ENCODE measurements around the gene FNIP1.

DNA sequence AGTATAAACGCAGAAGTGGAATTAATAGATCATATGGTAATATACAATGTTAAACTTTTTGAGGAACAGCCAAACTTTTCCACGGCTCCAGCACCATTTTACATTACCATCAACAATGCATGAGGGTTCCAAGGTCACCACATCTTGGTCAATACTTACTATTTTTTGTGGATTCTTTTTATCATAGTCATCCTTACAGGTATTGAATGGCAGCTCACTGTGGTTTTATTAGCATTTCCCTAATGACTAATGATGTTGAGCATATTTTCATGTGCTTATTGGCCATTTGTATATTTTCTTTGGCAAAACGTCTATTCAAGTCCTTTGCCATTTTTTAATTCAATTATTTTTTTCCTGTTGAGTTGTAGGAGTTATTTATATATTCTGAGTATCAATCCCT is 147.7 kb downstream of the FNIP1 start:
- no peak for TF ChIP-seq EZH2 (optimal IDR thresholded peaks at IDR 0.05; ENCODE audit: low read depth, low read length)
- TF ChIP-seq, protein P1, sequence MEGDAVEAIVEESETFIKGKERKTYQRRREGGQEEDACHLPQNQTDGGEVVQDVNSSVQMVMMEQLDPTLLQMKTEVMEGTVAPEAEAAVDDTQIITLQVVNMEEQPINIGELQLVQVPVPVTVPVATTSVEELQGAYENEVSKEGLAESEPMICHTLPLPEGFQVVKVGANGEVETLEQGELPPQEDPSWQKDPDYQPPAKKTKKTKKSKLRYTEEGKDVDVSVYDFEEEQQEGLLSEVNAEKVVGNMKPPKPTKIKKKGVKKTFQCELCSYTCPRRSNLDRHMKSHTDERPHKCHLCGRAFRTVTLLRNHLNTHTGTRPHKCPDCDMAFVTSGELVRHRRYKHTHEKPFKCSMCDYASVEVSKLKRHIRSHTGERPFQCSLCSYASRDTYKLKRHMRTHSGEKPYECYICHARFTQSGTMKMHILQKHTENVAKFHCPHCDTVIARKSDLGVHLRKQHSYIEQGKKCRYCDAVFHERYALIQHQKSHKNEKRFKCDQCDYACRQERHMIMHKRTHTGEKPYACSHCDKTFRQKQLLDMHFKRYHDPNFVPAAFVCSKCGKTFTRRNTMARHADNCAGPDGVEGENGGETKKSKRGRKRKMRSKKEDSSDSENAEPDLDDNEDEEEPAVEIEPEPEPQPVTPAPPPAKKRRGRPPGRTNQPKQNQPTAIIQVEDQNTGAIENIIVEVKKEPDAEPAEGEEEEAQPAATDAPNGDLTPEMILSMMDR (IDR thresholded peaks at IDR 0.05; ENCODE audit: low read length), result no peak
